Endodermal cell (in vitro differentiated cells): ENCODE data around the gene ARIH2. TPM values are rescaled to one million over a fixed set of nuclear protein-coding genes. Genes with fewer than 3 reads are reported as not detected.

ENCODE experiments used
- DNase-seq: peaks from one replicate; pipeline ENCODE4 v3.0.0-alpha.2; 2017
- H3K27ac ChIP-seq: 2 replicates; pipeline ENCODE4 v1.5.1; 2013; ENCODE audit warnings: mild to moderate bottlenecking, low read depth, low read length, moderate library complexity
- H3K27me3 ChIP-seq: 2 replicates; pipeline ENCODE4 v1.6.1; 2013; ENCODE audit warnings: mild to moderate bottlenecking, low read length, moderate library complexity; ENCODE audit not compliant: insufficient read depth, control insufficient read depth, poor library complexity, severe bottlenecking
- H3K36me3 ChIP-seq: 2 replicates; pipeline ENCODE4 v1.7.0; 2013; ENCODE audit warnings: mild to moderate bottlenecking, low read length, moderate library complexity; ENCODE audit not compliant: control insufficient read depth, insufficient read depth
- H3K4me1 ChIP-seq: one replicate; pipeline ENCODE4 v1.7.0; 2013; ENCODE audit warnings: low read length; ENCODE audit not compliant: control insufficient read depth, insufficient read depth
- H3K4me3 ChIP-seq: 2 replicates; pipeline ENCODE4 v1.5.1; 2013; ENCODE audit warnings: mild to moderate bottlenecking, low read length, moderate library complexity
- H3K9ac ChIP-seq: 2 replicates; pipeline ENCODE4 v1.6.1; 2013; ENCODE audit warnings: mild to moderate bottlenecking, low read length, moderate library complexity; ENCODE audit not compliant: poor library complexity, severe bottlenecking; ENCODE audit errors: extremely low read depth
- H3K9me3 ChIP-seq: 2 replicates; pipeline ENCODE4 v1.6.1; 2013; ENCODE audit warnings: mild to moderate bottlenecking, low read length, moderate library complexity; ENCODE audit not compliant: control insufficient read depth
- H3K27ac Mint-ChIP-seq: 2 replicates; pipeline ENCODE4 v1.8.0; 2020; ENCODE audit warnings: mixed read lengths
- H3K27me3 Mint-ChIP-seq: 2 replicates; pipeline ENCODE4 v1.8.0; 2021; ENCODE audit warnings: mild to moderate bottlenecking, mixed read lengths; ENCODE audit not compliant: insufficient read depth
- H3K36me3 Mint-ChIP-seq: 2 replicates; pipeline ENCODE4 v1.8.0; 2020; ENCODE audit warnings: low read depth, mixed read lengths
- H3K4me1 Mint-ChIP-seq: 2 replicates; pipeline ENCODE4 v1.8.0; 2020; ENCODE audit warnings: mixed read lengths
- H3K4me3 Mint-ChIP-seq: 2 replicates; pipeline ENCODE4 v1.8.0; 2020; ENCODE audit warnings: mild to moderate bottlenecking, moderate library complexity, mixed read lengths
- H3K9me3 Mint-ChIP-seq: 2 replicates; pipeline ENCODE4 v1.8.0; 2020; ENCODE audit warnings: mild to moderate bottlenecking, mixed read lengths
- WGBS, 2 experiments: methylation state at CpG; one replicate each; pipeline versions ENCODE4 v1.1.5 to v1.1.7; 2013; ENCODE audit warnings: missing lambda C conversion rate in 2 of 2, mixed read lengths in 1 of 2; ENCODE audit not compliant: insufficient coverage in 1 of 2, insufficient read length in 1 of 2; 5-methylcytosine and 5-hydroxymethylcytosine counted together
- total RNA-seq, 2 donors: library from RNA; stranded (reverse); fragmentation: NEBNext Ultra II Directional in 1 of 2; extraction: Animal tissue kit (Norgen Biotek cat#: 25700) in 1 of 2; gene quantifications; 2 replicates in 1 of 2; 3 replicates in 1 of 2; pipeline ENCODE4 v1.2.1, GENCODE V29; 2021
- TF ChIP-seq, protein P1 (sequence below): fragments of 200-600 bp; sonication (generic); conservative IDR thresholded peaks from 2 replicates; pipeline ENCODE4 v1.5.0; 2021; ENCODE audit warnings: antibody characterized with exemption, mild to moderate bottlenecking

ARIH2 gene
- total RNA-seq, 2 donors from 2014 or later, result 86.6 to 113 TPM

- Histone ChIP-seq H3K4me3 (no peak overlapping the region), H3K9ac (no peak overlapping the region), H3K9me3 (peaks cover 3% of the 10 kb centered on the region), H3K4me1 (no peaks in the 10 kb centered on the region), H3K27ac (no peak overlapping the region), H3K27me3 (no peaks in the 10 kb centered on the region), H3K36me3 (peaks cover 83% of the 10 kb centered on the region)
- Mint-ChIP-seq H3K27me3 (no peaks in the 10 kb centered on the region), H3K9me3 (no peaks in the 10 kb centered on the region), H3K4me1 (no peaks in the 10 kb centered on the region), H3K27ac (no peak overlapping the region), H3K4me3 (no peak overlapping the region), H3K36me3 (peaks cover 75% of the 10 kb centered on the region)
- 88 to 100% methylated on average over 2 of the region's 2 CpGs for WGBS, 2 experiments
- TF ChIP-seq, protein P1, sequence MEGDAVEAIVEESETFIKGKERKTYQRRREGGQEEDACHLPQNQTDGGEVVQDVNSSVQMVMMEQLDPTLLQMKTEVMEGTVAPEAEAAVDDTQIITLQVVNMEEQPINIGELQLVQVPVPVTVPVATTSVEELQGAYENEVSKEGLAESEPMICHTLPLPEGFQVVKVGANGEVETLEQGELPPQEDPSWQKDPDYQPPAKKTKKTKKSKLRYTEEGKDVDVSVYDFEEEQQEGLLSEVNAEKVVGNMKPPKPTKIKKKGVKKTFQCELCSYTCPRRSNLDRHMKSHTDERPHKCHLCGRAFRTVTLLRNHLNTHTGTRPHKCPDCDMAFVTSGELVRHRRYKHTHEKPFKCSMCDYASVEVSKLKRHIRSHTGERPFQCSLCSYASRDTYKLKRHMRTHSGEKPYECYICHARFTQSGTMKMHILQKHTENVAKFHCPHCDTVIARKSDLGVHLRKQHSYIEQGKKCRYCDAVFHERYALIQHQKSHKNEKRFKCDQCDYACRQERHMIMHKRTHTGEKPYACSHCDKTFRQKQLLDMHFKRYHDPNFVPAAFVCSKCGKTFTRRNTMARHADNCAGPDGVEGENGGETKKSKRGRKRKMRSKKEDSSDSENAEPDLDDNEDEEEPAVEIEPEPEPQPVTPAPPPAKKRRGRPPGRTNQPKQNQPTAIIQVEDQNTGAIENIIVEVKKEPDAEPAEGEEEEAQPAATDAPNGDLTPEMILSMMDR, result no peak
- no peak for DNase-seq
These were observed 9.3 kb downstream of the ARIH2 start for GRCh38 chr3:48927928-48928327.

GRCh38 chr3:48928679-48929078, 10.0 kb downstream of the ARIH2 start:
- no peaks in the 10 kb centered on the region for H3K4me1 Mint-ChIP-seq
- Histone ChIP-seq H3K27me3 (no peaks in the 10 kb centered on the region), H3K4me1 (no peaks in the 10 kb centered on the region), H3K27ac (no peak overlapping the region), H3K9ac (no peak overlapping the region), H3K9me3 (peaks cover 6% of the 10 kb centered on the region), H3K4me3 (no peak overlapping the region), H3K36me3 (peaks cover 83% of the 10 kb centered on the region)
- no peak for DNase-seq
- TF ChIP-seq, protein P1, result no peak
- no peak overlapping the region for H3K27ac Mint-ChIP-seq
- H3K9me3 Mint-ChIP-seq, result no peaks in the 10 kb centered on the region
- H3K27me3 Mint-ChIP-seq, result no peaks in the 10 kb centered on the region
- H3K4me3 Mint-ChIP-seq, result no peak overlapping the region
- peaks cover 77% of the 10 kb centered on the region for H3K36me3 Mint-ChIP-seq
- WGBS, 2 experiments, result 86% methylated on average over 1 of the region's 1 CpG; no CpG with 5 or more reads in 1 of the 2 experiments

GRCh38 chr3:48929358-48930035, 10.9 kb downstream of the ARIH2 start:
- no peaks in the 10 kb centered on the region for H3K4me1 Mint-ChIP-seq
- no peak overlapping the region for H3K9ac ChIP-seq
- no peak overlapping the region for H3K27ac ChIP-seq
- DNase-seq, result no peak
- H3K27me3 Mint-ChIP-seq, result no peaks in the 10 kb centered on the region
- H3K36me3 ChIP-seq, result peaks cover 83% of the 10 kb centered on the region
- H3K27ac Mint-ChIP-seq, result no peak overlapping the region
- peaks cover 6% of the 10 kb centered on the region for H3K9me3 ChIP-seq
- no peak overlapping the region for H3K4me3 Mint-ChIP-seq
- H3K27me3 ChIP-seq, result no peaks in the 10 kb centered on the region
- no peaks in the 10 kb centered on the region for H3K4me1 ChIP-seq
- H3K4me3 ChIP-seq, result no peak overlapping the region
- H3K9me3 Mint-ChIP-seq, result peaks cover 1% of the 10 kb centered on the region
- 99 to 100% methylated on average over 3 of the region's 3 CpGs for WGBS, 2 experiments
- H3K36me3 Mint-ChIP-seq, result peaks cover 80% of the 10 kb centered on the region
- TF ChIP-seq, protein P1, result no peak
